ENCODE results near the gene DIP2B.

GRCh38 chr12:50635857-50636256 lies 131.1 kb downstream of the DIP2B start:
- TF ChIP-seq, protein P1, sequence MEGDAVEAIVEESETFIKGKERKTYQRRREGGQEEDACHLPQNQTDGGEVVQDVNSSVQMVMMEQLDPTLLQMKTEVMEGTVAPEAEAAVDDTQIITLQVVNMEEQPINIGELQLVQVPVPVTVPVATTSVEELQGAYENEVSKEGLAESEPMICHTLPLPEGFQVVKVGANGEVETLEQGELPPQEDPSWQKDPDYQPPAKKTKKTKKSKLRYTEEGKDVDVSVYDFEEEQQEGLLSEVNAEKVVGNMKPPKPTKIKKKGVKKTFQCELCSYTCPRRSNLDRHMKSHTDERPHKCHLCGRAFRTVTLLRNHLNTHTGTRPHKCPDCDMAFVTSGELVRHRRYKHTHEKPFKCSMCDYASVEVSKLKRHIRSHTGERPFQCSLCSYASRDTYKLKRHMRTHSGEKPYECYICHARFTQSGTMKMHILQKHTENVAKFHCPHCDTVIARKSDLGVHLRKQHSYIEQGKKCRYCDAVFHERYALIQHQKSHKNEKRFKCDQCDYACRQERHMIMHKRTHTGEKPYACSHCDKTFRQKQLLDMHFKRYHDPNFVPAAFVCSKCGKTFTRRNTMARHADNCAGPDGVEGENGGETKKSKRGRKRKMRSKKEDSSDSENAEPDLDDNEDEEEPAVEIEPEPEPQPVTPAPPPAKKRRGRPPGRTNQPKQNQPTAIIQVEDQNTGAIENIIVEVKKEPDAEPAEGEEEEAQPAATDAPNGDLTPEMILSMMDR (IDR thresholded peaks at IDR 0.05; ENCODE audit: poor library complexity, severe bottlenecking): no peak
- TF ChIP-seq EP300 (conservative IDR thresholded peaks at IDR 0.05; ENCODE audit: poor library complexity, severe bottlenecking) (no peak), RAD21 (conservative IDR thresholded peaks at IDR 0.05) (no peak), TAF1 (IDR thresholded peaks at IDR 0.05; ENCODE audit: low read depth) (no peak), SMC3 (conservative IDR thresholded peaks at IDR 0.05; ENCODE audit: poor library complexity) (no peak), POLR2AphosphoS5 (IDR thresholded peaks at IDR 0.05) (no peak), EZH2 (IDR thresholded peaks at IDR 0.05; ENCODE audit: borderline replicate concordance, insufficient read depth, low read length, poor library complexity, severe bottlenecking) (no peak)
- TF ChIP-seq, protein P2, sequence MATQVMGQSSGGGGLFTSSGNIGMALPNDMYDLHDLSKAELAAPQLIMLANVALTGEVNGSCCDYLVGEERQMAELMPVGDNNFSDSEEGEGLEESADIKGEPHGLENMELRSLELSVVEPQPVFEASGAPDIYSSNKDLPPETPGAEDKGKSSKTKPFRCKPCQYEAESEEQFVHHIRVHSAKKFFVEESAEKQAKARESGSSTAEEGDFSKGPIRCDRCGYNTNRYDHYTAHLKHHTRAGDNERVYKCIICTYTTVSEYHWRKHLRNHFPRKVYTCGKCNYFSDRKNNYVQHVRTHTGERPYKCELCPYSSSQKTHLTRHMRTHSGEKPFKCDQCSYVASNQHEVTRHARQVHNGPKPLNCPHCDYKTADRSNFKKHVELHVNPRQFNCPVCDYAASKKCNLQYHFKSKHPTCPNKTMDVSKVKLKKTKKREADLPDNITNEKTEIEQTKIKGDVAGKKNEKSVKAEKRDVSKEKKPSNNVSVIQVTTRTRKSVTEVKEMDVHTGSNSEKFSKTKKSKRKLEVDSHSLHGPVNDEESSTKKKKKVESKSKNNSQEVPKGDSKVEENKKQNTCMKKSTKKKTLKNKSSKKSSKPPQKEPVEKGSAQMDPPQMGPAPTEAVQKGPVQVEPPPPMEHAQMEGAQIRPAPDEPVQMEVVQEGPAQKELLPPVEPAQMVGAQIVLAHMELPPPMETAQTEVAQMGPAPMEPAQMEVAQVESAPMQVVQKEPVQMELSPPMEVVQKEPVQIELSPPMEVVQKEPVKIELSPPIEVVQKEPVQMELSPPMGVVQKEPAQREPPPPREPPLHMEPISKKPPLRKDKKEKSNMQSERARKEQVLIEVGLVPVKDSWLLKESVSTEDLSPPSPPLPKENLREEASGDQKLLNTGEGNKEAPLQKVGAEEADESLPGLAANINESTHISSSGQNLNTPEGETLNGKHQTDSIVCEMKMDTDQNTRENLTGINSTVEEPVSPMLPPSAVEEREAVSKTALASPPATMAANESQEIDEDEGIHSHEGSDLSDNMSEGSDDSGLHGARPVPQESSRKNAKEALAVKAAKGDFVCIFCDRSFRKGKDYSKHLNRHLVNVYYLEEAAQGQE (IDR thresholded peaks at IDR 0.05; ENCODE audit: borderline replicate concordance): no peak

Measured in neural cell (in vitro differentiated cells).